GM21529 (cell line): Measurements from ENCODE around the gene THAP4.

Source experiments
- ATAC-seq: cut with Tn5 transposase; IDR thresholded peaks from one replicate; pipeline ENCODE4 v1.9.1; 2021; ENCODE audit not compliant: unreplicated experiment

Gene THAP4

GRCh38 chr2:241565411-241565810 is 71.5 kb downstream of the THAP4 start:
- ATAC-seq: no peak

- no peak for ATAC-seq
Observed at GRCh38 chr2:241564596-241565410, 72.2 kb downstream of the THAP4 start.

GRCh38 chr2:241563981-241564595 is 72.9 kb downstream of the THAP4 start:
- no peak for ATAC-seq

GRCh38 chr2:241563571-241563980 is 73.4 kb downstream of the THAP4 start:
- ATAC-seq: no peak

- ATAC-seq: no peak
Observed at GRCh38 chr2:241563031-241563507, 73.9 kb downstream of the THAP4 start.

- no peak for ATAC-seq
Observed at GRCh38 chr2:241562269-241562891, 74.6 kb downstream of the THAP4 start.

- ATAC-seq: no peak
Observed at GRCh38 chr2:241561832-241562231, 75.1 kb downstream of the THAP4 start.

GRCh38 chr2:241560883-241561474 is 76.0 kb downstream of the THAP4 start:
- ATAC-seq: no peak

- ATAC-seq: no peak
Observed at GRCh38 chr2:241560162-241560882, 76.6 kb downstream of the THAP4 start.

- no peak for ATAC-seq
Observed at GRCh38 chr2:241559323-241560161, 77.4 kb downstream of the THAP4 start.

- no peak for ATAC-seq
Observed at GRCh38 chr2:241558532-241559322, 78.2 kb downstream of the THAP4 start, which contains the start of gene BOK. TSS of gene BOK (plus strand) at chr2:241558745. CDS start at chr2:241559484, 739 bp downstream.

- ATAC-seq: no peak
Observed at GRCh38 chr2:241556746-241557145, 80.2 kb downstream of the THAP4 start.

GRCh38 chr2:241555711-241556110 is 81.2 kb downstream of the THAP4 start:
- no peak for ATAC-seq

GRCh38 chr2:241554610-241555322 is 82.2 kb downstream of the THAP4 start:
- ATAC-seq: no peak

- no peak for ATAC-seq
Observed at GRCh38 chr2:241553981-241554380, 83.0 kb downstream of the THAP4 start.

GRCh38 chr2:241553512-241553830 is 83.5 kb downstream of the THAP4 start:
- no peak for ATAC-seq

- no peak for ATAC-seq
Observed at GRCh38 chr2:241551998-241552737, 84.8 kb downstream of the THAP4 start.

- no peak for ATAC-seq
Observed at GRCh38 chr2:241551599-241551997, 85.4 kb downstream of the THAP4 start.
